Hepatocyte (in vitro differentiated cells): ENCODE data around the gene PEX11A.

Experiments used
- EZH2 ChIP-seq: fragments of 200-600 bp; sonication (generic); IDR thresholded peaks from 2 replicates; pipeline ENCODE4 v1.6.1; 2016; ENCODE audit warnings: antibody characterized with exemption, mild to moderate bottlenecking, borderline replicate concordance
- TF ChIP-seq, protein P1 (sequence below): fragments of 200-600 bp; sonication (generic); IDR thresholded peaks from 2 replicates; pipeline ENCODE4 v1.5.1; 2016; ENCODE audit warnings: antibody characterized with exemption, mild to moderate bottlenecking; ENCODE audit not compliant: poor library complexity

DNA sequence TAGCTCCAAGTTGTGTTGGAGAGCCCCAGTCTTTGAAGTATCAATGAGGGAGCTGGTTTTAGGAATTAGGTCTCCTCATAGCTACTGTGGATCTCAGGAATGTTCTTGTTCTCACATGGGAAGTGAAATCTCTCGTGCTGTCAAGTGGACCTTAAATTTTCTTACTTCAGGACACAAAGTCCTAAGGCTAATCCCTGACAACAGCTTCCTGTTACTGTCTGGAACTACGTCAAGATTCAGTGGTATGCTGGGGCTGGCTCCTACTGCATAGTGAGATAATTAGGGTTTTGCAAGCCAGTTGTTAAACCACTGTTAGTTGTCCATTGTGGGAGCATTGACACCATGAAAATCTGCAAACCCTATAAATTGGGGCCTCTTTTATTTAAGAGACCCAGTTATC is 37.7 kb upstream of the PEX11A start:
- TF ChIP-seq, protein P1, sequence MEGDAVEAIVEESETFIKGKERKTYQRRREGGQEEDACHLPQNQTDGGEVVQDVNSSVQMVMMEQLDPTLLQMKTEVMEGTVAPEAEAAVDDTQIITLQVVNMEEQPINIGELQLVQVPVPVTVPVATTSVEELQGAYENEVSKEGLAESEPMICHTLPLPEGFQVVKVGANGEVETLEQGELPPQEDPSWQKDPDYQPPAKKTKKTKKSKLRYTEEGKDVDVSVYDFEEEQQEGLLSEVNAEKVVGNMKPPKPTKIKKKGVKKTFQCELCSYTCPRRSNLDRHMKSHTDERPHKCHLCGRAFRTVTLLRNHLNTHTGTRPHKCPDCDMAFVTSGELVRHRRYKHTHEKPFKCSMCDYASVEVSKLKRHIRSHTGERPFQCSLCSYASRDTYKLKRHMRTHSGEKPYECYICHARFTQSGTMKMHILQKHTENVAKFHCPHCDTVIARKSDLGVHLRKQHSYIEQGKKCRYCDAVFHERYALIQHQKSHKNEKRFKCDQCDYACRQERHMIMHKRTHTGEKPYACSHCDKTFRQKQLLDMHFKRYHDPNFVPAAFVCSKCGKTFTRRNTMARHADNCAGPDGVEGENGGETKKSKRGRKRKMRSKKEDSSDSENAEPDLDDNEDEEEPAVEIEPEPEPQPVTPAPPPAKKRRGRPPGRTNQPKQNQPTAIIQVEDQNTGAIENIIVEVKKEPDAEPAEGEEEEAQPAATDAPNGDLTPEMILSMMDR, result no peak
- no peak for TF ChIP-seq EZH2
